HUES64 (cell line): ENCODE data around the gene ADCY2.

Experiments
- H3K27ac ChIP-seq: 2 replicates; pipeline ENCODE4 v1.7.0; 2013; ENCODE audit warnings: low read depth, low read length, inconsistent platforms
- H3K27me3 ChIP-seq: 2 replicates; pipeline ENCODE4 v1.6.1; 2013; ENCODE audit warnings: mild to moderate bottlenecking, low read length; ENCODE audit not compliant: insufficient read depth
- H3K36me3 ChIP-seq: 2 replicates; pipeline ENCODE4 v1.6.1; 2013; ENCODE audit warnings: mild to moderate bottlenecking, low read length; ENCODE audit not compliant: insufficient read depth
- H3K4me1 ChIP-seq: 2 replicates; pipeline ENCODE4 v1.6.1; 2013; ENCODE audit warnings: mild to moderate bottlenecking, low read length, moderate library complexity; ENCODE audit not compliant: insufficient read depth
- H3K4me3 ChIP-seq: 2 replicates; pipeline ENCODE4 v1.5.1; 2013; ENCODE audit warnings: mild to moderate bottlenecking, low read length, moderate library complexity
- H3K9ac ChIP-seq: 2 replicates; pipeline ENCODE4 v1.6.1; 2013; ENCODE audit warnings: mild to moderate bottlenecking, low read depth, low read length
- H3K9me3 ChIP-seq: 2 replicates; pipeline ENCODE4 v1.6.1; 2013; ENCODE audit warnings: low read depth, low read length; ENCODE audit not compliant: insufficient read depth
- WGBS: fragments of 150-250, 120-280 bp; methylation state at CpG from one replicate; pipeline ENCODE4 v1.1.7; 2013; ENCODE audit warnings: missing lambda C conversion rate; 5-methylcytosine and 5-hydroxymethylcytosine counted together

The ADCY2 gene

GRCh38 chr5:7662289-7662688, 266.4 kb downstream of the ADCY2 start:
- no peaks in the 10 kb centered on the region for H3K36me3 ChIP-seq
- no peak overlapping the region for H3K4me3 ChIP-seq
- H3K27me3 ChIP-seq, result no peaks in the 10 kb centered on the region
- 95% methylated on average over 6 of the region's 6 CpGs for WGBS
- no peak overlapping the region for H3K9ac ChIP-seq
- H3K9me3 ChIP-seq, result no peaks in the 10 kb centered on the region
- no peak overlapping the region for H3K27ac ChIP-seq
- peaks cover 19% of the 10 kb centered on the region; the same call in 1 of the 2 replicates for H3K4me1 ChIP-seq

GRCh38 chr5:7663808-7664207, 267.9 kb downstream of the ADCY2 start:
- no peaks in the 10 kb centered on the region for H3K27me3 ChIP-seq
- H3K36me3 ChIP-seq, result no peaks in the 10 kb centered on the region
- H3K4me1 ChIP-seq, result peaks cover 25% of the 10 kb centered on the region; the same call in 1 of the 2 replicates
- no peak overlapping the region for H3K4me3 ChIP-seq
- H3K27ac ChIP-seq, result peak overlapping the region; percentile 38
- WGBS, result 78% methylated on average over 2 of the region's 3 CpGs
- no peaks in the 10 kb centered on the region for H3K9me3 ChIP-seq
- H3K9ac ChIP-seq, result no peak overlapping the region

DNA sequence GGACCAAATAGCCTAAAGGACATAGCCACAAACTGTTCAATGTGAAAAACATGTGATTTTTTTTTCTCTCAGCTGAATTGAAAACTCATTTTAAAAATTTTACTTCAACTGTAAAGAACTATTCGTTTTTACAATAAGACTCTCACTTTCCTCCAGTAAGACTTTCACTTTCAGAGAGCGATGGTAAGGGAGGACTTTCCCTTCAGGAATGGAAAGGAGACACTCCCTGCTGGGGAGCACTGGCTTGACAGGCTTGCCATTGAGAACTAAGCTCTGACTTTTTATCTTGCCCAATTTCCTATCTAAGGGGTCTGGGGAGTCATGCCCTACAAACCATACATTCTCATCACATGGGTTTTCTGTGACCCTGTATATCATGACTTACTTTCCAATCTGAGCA, 268.3 kb downstream of the ADCY2 start:
- H3K9me3 ChIP-seq, result no peaks in the 10 kb centered on the region
- no peak overlapping the region for H3K9ac ChIP-seq
- WGBS, result 89% methylated on average over 2 of the region's 2 CpGs
- H3K27ac ChIP-seq, result peak overlapping the region; percentile 15; the same call in 1 of the 2 replicates
- no peak overlapping the region for H3K4me3 ChIP-seq
- no peaks in the 10 kb centered on the region for H3K36me3 ChIP-seq
- peaks cover 22% of the 10 kb centered on the region; the same call in 1 of the 2 replicates for H3K4me1 ChIP-seq
- no peaks in the 10 kb centered on the region for H3K27me3 ChIP-seq

DNA sequence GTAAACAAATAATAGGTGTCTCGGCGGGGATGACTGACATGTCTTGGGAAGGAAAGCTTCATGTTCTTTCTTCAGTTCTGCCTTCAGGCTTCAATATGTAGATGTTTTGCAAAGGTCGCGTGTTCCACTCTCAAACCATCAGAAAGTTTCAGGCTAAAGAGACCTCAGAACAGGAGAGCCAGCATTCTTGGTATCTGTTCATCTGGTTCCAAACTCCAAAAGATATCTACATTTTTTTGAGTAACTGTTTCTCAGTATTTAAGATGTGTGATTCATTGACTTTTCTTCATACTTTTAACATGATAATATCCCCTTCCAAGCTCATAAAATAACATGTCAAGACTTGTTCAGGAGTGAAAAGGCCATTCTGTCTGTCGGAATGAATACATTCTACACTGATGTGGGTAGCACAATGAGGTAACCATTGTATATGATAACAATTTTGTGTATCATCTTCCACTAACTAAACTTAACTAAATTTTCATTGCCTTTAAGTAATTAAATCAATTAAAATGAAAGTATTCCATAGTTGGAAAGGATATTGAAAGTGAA, 271.4 kb downstream of the ADCY2 start:
- Histone ChIP-seq H3K4me1 (peaks cover 17% of the 10 kb centered on the region; the same call in 1 of the 2 replicates), H3K36me3 (no peaks in the 10 kb centered on the region), H3K27me3 (no peaks in the 10 kb centered on the region), H3K4me3 (no peak overlapping the region), H3K9me3 (peaks cover 6% of the 10 kb centered on the region; the same call in 1 of the 2 replicates), H3K9ac (no peak overlapping the region), H3K27ac (no peak overlapping the region)
- WGBS, result 94% methylated on average over 5 of the region's 5 CpGs

DNA sequence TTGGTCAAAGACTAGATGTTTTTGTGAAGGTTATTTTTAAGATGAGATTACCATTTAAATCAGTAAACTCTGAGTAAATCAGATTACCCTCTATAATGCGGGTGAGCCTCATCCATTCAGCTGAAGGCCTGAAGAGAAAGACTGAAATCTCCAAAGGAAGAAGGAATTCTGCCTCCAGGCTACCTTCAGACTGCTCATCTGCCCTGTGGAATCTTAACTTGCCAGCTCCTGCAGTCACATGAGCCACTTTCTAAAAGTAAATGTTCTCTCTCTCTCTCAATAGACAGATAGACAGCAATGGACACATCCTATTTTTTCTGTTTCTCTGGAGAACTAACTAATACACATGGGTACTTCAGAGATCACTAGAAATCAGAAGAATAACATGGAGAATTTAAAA, 272.2 kb downstream of the ADCY2 start:
- Histone ChIP-seq H3K4me3 (no peak overlapping the region), H3K27ac (no peak overlapping the region), H3K9me3 (peaks cover 6% of the 10 kb centered on the region; the same call in 1 of the 2 replicates), H3K27me3 (no peaks in the 10 kb centered on the region), H3K36me3 (no peaks in the 10 kb centered on the region), H3K9ac (no peak overlapping the region), H3K4me1 (peaks cover 17% of the 10 kb centered on the region; the same call in 1 of the 2 replicates)
- WGBS, result 89% methylated on average over 1 of the region's 1 CpG

DNA sequence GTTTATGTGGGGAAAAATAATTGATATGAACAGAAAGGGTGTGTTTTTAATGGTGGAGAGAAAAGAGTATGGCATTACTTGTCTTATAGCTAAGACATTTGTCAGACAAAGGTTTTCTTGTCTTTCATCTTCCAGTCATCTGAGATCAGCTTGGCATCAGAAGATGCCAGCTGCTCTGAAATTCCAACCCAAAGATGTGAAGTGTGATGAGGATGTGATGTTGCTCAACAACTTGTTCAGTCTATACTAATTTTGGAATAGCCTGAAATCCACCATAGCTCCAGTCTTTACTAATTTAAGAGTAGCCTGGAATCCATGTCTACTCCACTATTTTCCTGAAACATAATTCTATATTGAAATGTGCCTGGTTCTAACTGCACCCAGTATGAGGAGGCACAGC, 272.7 kb downstream of the ADCY2 start:
- H3K27me3 ChIP-seq, result no peaks in the 10 kb centered on the region
- peaks cover 6% of the 10 kb centered on the region; the same call in 1 of the 2 replicates for H3K9me3 ChIP-seq
- H3K9ac ChIP-seq, result no peak overlapping the region
- no peaks in the 10 kb centered on the region for H3K36me3 ChIP-seq
- H3K4me1 ChIP-seq, result peaks cover 12% of the 10 kb centered on the region; the same call in 1 of the 2 replicates
- H3K4me3 ChIP-seq, result no peak overlapping the region
- no peak overlapping the region for H3K27ac ChIP-seq

- no peak overlapping the region for H3K4me3 ChIP-seq
- H3K9me3 ChIP-seq, result peaks cover 6% of the 10 kb centered on the region; the same call in 1 of the 2 replicates
- no peaks in the 10 kb centered on the region for H3K27me3 ChIP-seq
- H3K9ac ChIP-seq, result no peak overlapping the region
- 0 out of 2 replicates have a peak, but pooled peaks cover 6% of the 10 kb centered on the region for H3K4me1 ChIP-seq
- no peaks in the 10 kb centered on the region for H3K36me3 ChIP-seq
- no peak overlapping the region for H3K27ac ChIP-seq
- 98% methylated on average over 7 of the region's 7 CpGs for WGBS
Observed at GRCh38 chr5:7671381-7671993, 275.5 kb downstream of the ADCY2 start.

- WGBS, result 93% methylated on average over 7 of the region's 7 CpGs
- Histone ChIP-seq H3K27ac (no peak overlapping the region), H3K9me3 (peaks cover 6% of the 10 kb centered on the region; the same call in 1 of the 2 replicates), H3K4me3 (no peak overlapping the region), H3K36me3 (no peaks in the 10 kb centered on the region), H3K9ac (no peak overlapping the region), H3K4me1 (0 out of 2 replicates have a peak, but pooled peaks cover 2% of the 10 kb centered on the region), H3K27me3 (no peaks in the 10 kb centered on the region)
Observed at GRCh38 chr5:7673658-7674057, 277.7 kb downstream of the ADCY2 start.

- Histone ChIP-seq H3K9ac (no peak overlapping the region), H3K9me3 (no peaks in the 10 kb centered on the region), H3K4me3 (no peak overlapping the region), H3K27me3 (no peaks in the 10 kb centered on the region), H3K4me1 (no peaks in the 10 kb centered on the region), H3K36me3 (no peaks in the 10 kb centered on the region), H3K27ac (no peak overlapping the region)
- WGBS, result 98% methylated on average over 3 of the region's 3 CpGs
Observed at GRCh38 chr5:7676455-7676854, 280.5 kb downstream of the ADCY2 start.

- no peak overlapping the region for H3K9ac ChIP-seq
- no peaks in the 10 kb centered on the region for H3K36me3 ChIP-seq
- no peak overlapping the region for H3K27ac ChIP-seq
- H3K4me1 ChIP-seq, result no peaks in the 10 kb centered on the region
- no peaks in the 10 kb centered on the region for H3K27me3 ChIP-seq
- no peak overlapping the region for H3K4me3 ChIP-seq
- H3K9me3 ChIP-seq, result no peaks in the 10 kb centered on the region
- WGBS, result 97% methylated on average over 4 of the region's 4 CpGs
Observed at GRCh38 chr5:7678030-7678429, 282.1 kb downstream of the ADCY2 start.

DNA sequence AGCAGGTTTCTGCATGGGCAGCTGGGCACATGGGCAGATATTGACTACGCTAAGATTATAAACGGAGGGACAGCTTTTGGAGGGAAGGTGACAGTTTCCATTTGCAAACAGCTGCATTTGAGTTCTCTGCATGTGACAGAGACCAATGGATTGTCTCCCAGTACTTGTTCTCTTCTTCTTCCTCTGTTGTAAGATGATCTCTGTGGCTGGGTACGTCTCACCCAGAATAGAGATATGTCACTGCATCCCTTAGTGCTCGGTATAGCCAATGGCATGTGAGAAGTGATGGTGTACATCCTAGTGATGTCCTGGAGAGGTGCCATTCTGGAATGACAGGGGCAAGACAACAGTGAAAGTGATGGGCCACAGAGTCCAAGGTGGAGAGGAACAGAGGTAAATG, 283.7 kb downstream of the ADCY2 start:
- no peaks in the 10 kb centered on the region for H3K4me1 ChIP-seq
- no peaks in the 10 kb centered on the region for H3K36me3 ChIP-seq
- H3K4me3 ChIP-seq, result no peak overlapping the region
- WGBS, result 94% methylated on average over 4 of the region's 4 CpGs
- H3K9ac ChIP-seq, result no peak overlapping the region
- H3K27ac ChIP-seq, result no peak overlapping the region
- no peaks in the 10 kb centered on the region for H3K27me3 ChIP-seq
- no peaks in the 10 kb centered on the region for H3K9me3 ChIP-seq
